ENCODE results near the gene OR8J1. TPM values are rescaled to one million over a fixed set of nuclear protein-coding genes. Genes with fewer than 3 reads are reported as not detected.
"Not testable (repeated sequence)": the region's sequence is repeated elsewhere in the genome, so short reads cannot be mapped to it uniquely, and the experiment has no call there.

OR8J1 gene
- total RNA-seq, 4 donors from 2014 or later = not detected

DNA sequence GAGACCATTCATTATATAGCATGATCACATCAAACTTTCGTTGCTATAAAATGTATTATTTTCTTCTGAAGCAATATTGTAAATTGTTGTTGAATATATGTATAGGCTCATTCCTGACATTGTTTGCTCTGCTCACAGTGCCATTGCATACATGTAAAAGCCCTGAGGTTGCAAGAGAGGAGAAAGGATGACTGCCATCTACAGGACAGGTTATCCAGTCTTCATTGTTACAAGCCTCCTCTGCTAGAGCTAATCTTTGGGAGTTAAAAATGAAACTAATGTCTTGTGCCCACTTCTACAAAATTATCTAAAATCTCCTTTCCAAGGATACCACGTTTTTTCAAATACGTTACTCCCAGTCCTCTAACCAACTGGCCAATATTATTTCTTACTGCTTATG lies 42.0 kb downstream of the OR8J1 start:
- H3K4me3 ChIP-seq = no peak overlapping the region
- no peaks in the 10 kb centered on the region for H3K9me3 ChIP-seq
- TF ChIP-seq POLR2A (IDR thresholded peaks at IDR 0.05) (no peak), CTCF (IDR thresholded peaks at IDR 0.05) (no peak), POLR2AphosphoS5 (IDR thresholded peaks at IDR 0.05) (no peak), EP300 (IDR thresholded peaks at IDR 0.05) (no peak)
- no peaks in the 10 kb centered on the region for H3K4me1 ChIP-seq
- no peaks in the 10 kb centered on the region for H3K27me3 ChIP-seq
- no peak overlapping the region for H3K27ac ChIP-seq
- no peak for DNase-seq (ENCODE audit: low spot score in 2 of 2)
- no peaks in the 10 kb centered on the region for H3K36me3 ChIP-seq
- WGBS = 61% methylated on average over 3 of the region's 3 CpGs

GRCh38 chr11:56401858-56402461 lies 47.9 kb downstream of the OR8J1 start:
- DNase-seq (ENCODE audit: low spot score in 2 of 2) = peak in 1 of 2 donors; percentile 51
- not testable (repeated sequence) for H3K36me3 ChIP-seq, H3K9me3 ChIP-seq, H3K4me3 ChIP-seq, H3K27me3 ChIP-seq, H3K27ac ChIP-seq, H3K4me1 ChIP-seq
- WGBS = 93% methylated on average over 8 of the region's 27 CpGs

DNA sequence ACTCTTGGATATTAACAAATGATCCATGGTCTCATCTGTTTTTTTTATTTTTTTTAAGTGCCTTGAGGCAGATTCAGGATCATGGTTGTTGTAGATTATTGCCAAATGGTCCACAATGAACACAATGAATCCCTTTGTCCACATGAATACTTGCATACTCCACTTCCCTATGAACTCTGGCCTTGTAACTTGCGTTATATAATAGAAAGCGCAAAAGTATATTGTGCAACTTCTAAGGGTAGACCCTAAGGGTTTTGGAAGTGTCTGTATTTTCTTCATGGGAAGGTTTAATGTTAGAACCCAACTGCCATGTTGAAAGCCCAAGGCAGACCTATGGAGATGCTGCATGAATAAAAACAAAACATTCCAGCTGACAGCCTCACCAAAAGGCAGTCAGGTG lies 50.3 kb downstream of the OR8J1 start:
- Histone ChIP-seq H3K27me3 (no peaks in the 10 kb centered on the region), H3K27ac (no peak overlapping the region), H3K36me3 (no peaks in the 10 kb centered on the region), H3K9me3 (no peaks in the 10 kb centered on the region), H3K4me1 (no peaks in the 10 kb centered on the region), H3K4me3 (no peak overlapping the region)
- DNase-seq (ENCODE audit: low spot score in 2 of 2) = no peak
- WGBS = 82% methylated on average over 2 of the region's 2 CpGs
- TF ChIP-seq EP300 (IDR thresholded peaks at IDR 0.05) = no peak
- no peak for TF ChIP-seq POLR2A (IDR thresholded peaks at IDR 0.05)
- no peak for TF ChIP-seq POLR2AphosphoS5 (IDR thresholded peaks at IDR 0.05)
- TF ChIP-seq CTCF (IDR thresholded peaks at IDR 0.05) = no peak

DNA sequence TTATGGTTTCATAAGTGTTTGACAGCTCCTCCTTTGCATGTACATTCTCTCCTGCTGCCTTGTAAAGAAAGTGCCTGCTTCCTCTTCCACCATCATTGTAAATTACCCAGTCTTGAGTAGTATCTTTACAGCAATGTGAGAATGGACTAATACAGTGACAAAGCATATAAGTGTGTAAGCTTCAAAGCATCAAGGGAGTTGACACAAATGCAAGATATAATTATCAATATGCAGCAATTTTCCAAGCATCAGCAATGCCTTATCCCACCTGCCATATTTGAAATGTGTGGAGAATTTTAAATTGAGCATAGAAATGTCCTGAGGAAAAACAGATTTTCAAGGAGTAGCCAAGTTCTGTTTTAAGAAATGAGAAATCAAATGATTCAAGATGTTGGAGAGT lies 56.7 kb downstream of the OR8J1 start:
- H3K4me1 ChIP-seq = no peaks in the 10 kb centered on the region
- H3K36me3 ChIP-seq = no peaks in the 10 kb centered on the region
- H3K27me3 ChIP-seq = no peaks in the 10 kb centered on the region
- no peak overlapping the region for H3K27ac ChIP-seq
- H3K9me3 ChIP-seq = no peaks in the 10 kb centered on the region
- TF ChIP-seq POLR2AphosphoS5 (IDR thresholded peaks at IDR 0.05) (no peak), POLR2A (IDR thresholded peaks at IDR 0.05) (no peak), CTCF (IDR thresholded peaks at IDR 0.05) (no peak), EP300 (IDR thresholded peaks at IDR 0.05) (no peak)
- H3K4me3 ChIP-seq = no peak overlapping the region
- no peak for DNase-seq (ENCODE audit: low spot score in 2 of 2)

Other genes with a start within 250 kb of the OR8J1 start
- gene OR8H3, start 231.9 kb upstream of the OR8J1 start, total RNA-seq = not detected
- not detected for gene OR8J3, start 214.1 kb upstream of the OR8J1 start, total RNA-seq
- not detected for gene OR8K5, start 194.0 kb upstream of the OR8J1 start, total RNA-seq
- gene OR5J2, start 177.7 kb upstream of the OR8J1 start, total RNA-seq = not detected
- gene OR5T2, start 120.0 kb upstream of the OR8J1 start, total RNA-seq = not detected
- not detected for gene OR5T3, start 102.0 kb upstream of the OR8J1 start, total RNA-seq
- gene OR5T1, start 80.1 kb upstream of the OR8J1 start, total RNA-seq = not detected
- gene OR8H1, start 62.0 kb upstream of the OR8J1 start, total RNA-seq = not detected
- not detected for gene OR8K3, start 39.1 kb upstream of the OR8J1 start, total RNA-seq
- gene OR8K1, start 8.3 kb upstream of the OR8J1 start, total RNA-seq = not detected
- not detected for gene OR8U1, start 21.3 kb downstream of the OR8J1 start, total RNA-seq
- gene OR5AL1, start 58.4 kb downstream of the OR8J1 start, total RNA-seq = not detected
- not detected for gene OR5M3, start 119.1 kb downstream of the OR8J1 start, total RNA-seq
- gene OR5M8, start 137.1 kb downstream of the OR8J1 start, total RNA-seq = not detected
- not detected for gene OR5M11, start 189.0 kb downstream of the OR8J1 start, total RNA-seq
- gene OR5M10, start 223.4 kb downstream of the OR8J1 start, total RNA-seq = not detected